Activated T-helper 1 cell treated with Interleukin-2 at 50 U/mL for 16 hours (primary cell): ENCODE data around the gene KPNA6.
"Not testable (repeated sequence)": the region's sequence is repeated elsewhere in the genome, so short reads cannot be mapped to it uniquely, and the experiment has no call there.

Experiments
- DNase-seq: peaks from one replicate; pipeline ENCODE4 v3.0.0-alpha.2; 2020; ENCODE audit warnings: low read depth

The KPNA6 gene

GRCh38 chr1:32142446-32143301 lies 34.8 kb downstream of the KPNA6 start:
- DNase-seq, result no peak

- not testable (repeated sequence) for DNase-seq
Measured at GRCh38 chr1:32143302-32143695, 35.4 kb downstream of the KPNA6 start.

- no peak for DNase-seq
Measured at GRCh38 chr1:32144033-32144432, 36.2 kb downstream of the KPNA6 start.

GRCh38 chr1:32147799-32148198 lies 39.9 kb downstream of the KPNA6 start:
- DNase-seq, result not testable (repeated sequence)

GRCh38 chr1:32150847-32151246 lies 43.0 kb downstream of the KPNA6 start:
- no peak for DNase-seq

GRCh38 chr1:32151319-32151787 lies 43.5 kb downstream of the KPNA6 start:
- no peak for DNase-seq

- no peak for DNase-seq
Measured at GRCh38 chr1:32159189-32159588, 51.3 kb downstream of the KPNA6 start.

GRCh38 chr1:32163405-32163804 lies 55.5 kb downstream of the KPNA6 start:
- no peak for DNase-seq

- not testable (repeated sequence) for DNase-seq
Measured at GRCh38 chr1:32165633-32166032, 57.8 kb downstream of the KPNA6 start.

- DNase-seq, result no peak
Measured at GRCh38 chr1:32170991-32171390, 63.1 kb downstream of the KPNA6 start.

- no peak for DNase-seq
Measured at GRCh38 chr1:32172621-32173245, 64.9 kb downstream of the KPNA6 start.

- no peak for DNase-seq
Measured at GRCh38 chr1:32178380-32179192, 70.7 kb downstream of the KPNA6 start.

- no peak for DNase-seq
Measured at GRCh38 chr1:32179193-32179442, 71.3 kb downstream of the KPNA6 start.

GRCh38 chr1:32179443-32180185 lies 71.8 kb downstream of the KPNA6 start, which contains the start of gene TXLNA:
Gene TXLNA (plus strand): TSS chr1:32179675. CDS start chr1:32180346, 671 bp downstream.
- DNase-seq, result peak; percentile 81

- no peak for DNase-seq
Measured at GRCh38 chr1:32180186-32181060, 72.6 kb downstream of the KPNA6 start.

- no peak for DNase-seq
Measured at GRCh38 chr1:32181065-32181464, 73.2 kb downstream of the KPNA6 start.

GRCh38 chr1:32181563-32181962 lies 73.7 kb downstream of the KPNA6 start:
- no peak for DNase-seq

GRCh38 chr1:32182060-32182459 lies 74.2 kb downstream of the KPNA6 start:
- DNase-seq, result no peak

GRCh38 chr1:32184650-32185049 lies 76.8 kb downstream of the KPNA6 start:
- no peak for DNase-seq

GRCh38 chr1:32186077-32186476 lies 78.2 kb downstream of the KPNA6 start:
- no peak for DNase-seq

- no peak for DNase-seq
Measured at GRCh38 chr1:32186491-32186890, 78.6 kb downstream of the KPNA6 start.
